Measurements from ENCODE around the gene GJB3. TPM values are rescaled to one million over a fixed set of nuclear protein-coding genes. Genes with fewer than 3 reads are reported as not detected.

The GJB3 gene
- total RNA-seq, 1 donor from 2014 or later = 9.6 TPM

GRCh38 chr1:34740161-34740868 lies 40.7 kb upstream of the GJB3 start:
- Mint-ChIP-seq H3K4me1 (ENCODE audit: unreplicated experiment) (peaks cover 4% of the 10 kb centered on the region), H3K27me3 (ENCODE audit: unreplicated experiment) (peaks cover 7% of the 10 kb centered on the region), H3K4me3 (ENCODE audit: unreplicated experiment) (no peak overlapping the region), H3K9me3 (ENCODE audit: unreplicated experiment) (no peaks in the 10 kb centered on the region), H3K36me3 (ENCODE audit: low read depth, unreplicated experiment) (no peaks in the 10 kb centered on the region), H3K27ac (ENCODE audit: unreplicated experiment) (no peak overlapping the region)
- DNase-seq (ENCODE audit: low spot score) = no peak
- TF ChIP-seq CTCF (IDR thresholded peaks at IDR 0.05; ENCODE audit: unreplicated experiment) = no peak

GRCh38 chr1:34742667-34743270 lies 38.2 kb upstream of the GJB3 start:
- no peaks in the 10 kb centered on the region for H3K36me3 Mint-ChIP-seq (ENCODE audit: low read depth, unreplicated experiment)
- no peak overlapping the region for H3K27ac Mint-ChIP-seq (ENCODE audit: unreplicated experiment)
- H3K9me3 Mint-ChIP-seq (ENCODE audit: unreplicated experiment) = no peaks in the 10 kb centered on the region
- peak; percentile 98 for DNase-seq (ENCODE audit: low spot score)
- peaks cover 4% of the 10 kb centered on the region for H3K4me1 Mint-ChIP-seq (ENCODE audit: unreplicated experiment)
- H3K4me3 Mint-ChIP-seq (ENCODE audit: unreplicated experiment) = no peak overlapping the region
- peaks cover 9% of the 10 kb centered on the region for H3K27me3 Mint-ChIP-seq (ENCODE audit: unreplicated experiment)
- peak; percentile 84 for TF ChIP-seq CTCF (IDR thresholded peaks at IDR 0.05; ENCODE audit: unreplicated experiment)

GRCh38 chr1:34743775-34744174 lies 37.2 kb upstream of the GJB3 start:
- Mint-ChIP-seq H3K4me1 (ENCODE audit: unreplicated experiment) (peaks cover 4% of the 10 kb centered on the region), H3K27ac (ENCODE audit: unreplicated experiment) (no peak overlapping the region), H3K4me3 (ENCODE audit: unreplicated experiment) (no peak overlapping the region), H3K36me3 (ENCODE audit: low read depth, unreplicated experiment) (no peaks in the 10 kb centered on the region), H3K27me3 (ENCODE audit: unreplicated experiment) (peaks cover 8% of the 10 kb centered on the region), H3K9me3 (ENCODE audit: unreplicated experiment) (no peaks in the 10 kb centered on the region)
- TF ChIP-seq CTCF (IDR thresholded peaks at IDR 0.05; ENCODE audit: unreplicated experiment) = no peak
- DNase-seq (ENCODE audit: low spot score) = no peak

GRCh38 chr1:34744851-34745250 lies 36.2 kb upstream of the GJB3 start:
- Mint-ChIP-seq H3K4me1 (ENCODE audit: unreplicated experiment) (peaks cover 10% of the 10 kb centered on the region), H3K36me3 (ENCODE audit: low read depth, unreplicated experiment) (no peaks in the 10 kb centered on the region), H3K27ac (ENCODE audit: unreplicated experiment) (no peak overlapping the region), H3K27me3 (ENCODE audit: unreplicated experiment) (peaks cover 9% of the 10 kb centered on the region), H3K4me3 (ENCODE audit: unreplicated experiment) (no peak overlapping the region), H3K9me3 (ENCODE audit: unreplicated experiment) (no peaks in the 10 kb centered on the region)
- no peak for TF ChIP-seq CTCF (IDR thresholded peaks at IDR 0.05; ENCODE audit: unreplicated experiment)
- no peak for DNase-seq (ENCODE audit: low spot score)

- H3K4me3 Mint-ChIP-seq (ENCODE audit: unreplicated experiment) = no peak overlapping the region
- H3K27ac Mint-ChIP-seq (ENCODE audit: unreplicated experiment) = no peak overlapping the region
- DNase-seq (ENCODE audit: low spot score) = no peak
- no peaks in the 10 kb centered on the region for H3K36me3 Mint-ChIP-seq (ENCODE audit: low read depth, unreplicated experiment)
- peaks cover 8% of the 10 kb centered on the region for H3K4me1 Mint-ChIP-seq (ENCODE audit: unreplicated experiment)
- no peaks in the 10 kb centered on the region for H3K9me3 Mint-ChIP-seq (ENCODE audit: unreplicated experiment)
- no peak for TF ChIP-seq CTCF (IDR thresholded peaks at IDR 0.05; ENCODE audit: unreplicated experiment)
- peaks cover 6% of the 10 kb centered on the region for H3K27me3 Mint-ChIP-seq (ENCODE audit: unreplicated experiment)
Measured at GRCh38 chr1:34745666-34746065, 35.3 kb upstream of the GJB3 start.
